Naive thymus-derived CD4-positive, alpha-beta T cell (primary cell): ENCODE results near the gene TBX20. TPM values are rescaled to one million over a fixed set of nuclear protein-coding genes. Genes with fewer than 3 reads are reported as not detected.

Experiments
- ATAC-seq: fragments of 150-1000 bp; cut with Tn5 transposase; 2 replicates; pipeline ENCODE4 v1.10.0; 2021; ENCODE audit warnings: mild to moderate bottlenecking, moderate library complexity
- CTCF ChIA-PET: fragments of 350-600 bp; sonication (Branson Sonifier 250); formaldehyde crosslinking; loops from one replicate; lab custom pipeline; 2021; ENCODE audit warnings: antibody characterized with exemption; lab: Charles Lee
- POLR2A ChIA-PET: fragments of 350-600 bp; sonication (Branson Sonifier 250); formaldehyde crosslinking; loops from one replicate; lab custom pipeline; 2021; ENCODE audit warnings: antibody characterized with exemption, inconsistent platforms; lab: Charles Lee
- DNase-seq, 9 donors: peaks; one replicate each; pipeline versions ENCODE4 v3.0.0 to v3.0.0-alpha.2; 2020 to 2022; ENCODE audit warnings: mixed read lengths in 1 of 9
- H3K27ac ChIP-seq: one replicate; pipeline ENCODE4 v1.7.0; 2013; ENCODE audit warnings: mild to moderate bottlenecking, low read depth, low read length, moderate library complexity
- H3K27me3 ChIP-seq, 2 donors: one replicate each; pipeline ENCODE4 v1.7.0; 2013; ENCODE audit warnings: low read length in 2 of 2, mild to moderate bottlenecking in 2 of 2, moderate library complexity in 2 of 2; ENCODE audit not compliant: control insufficient read depth in 2 of 2, insufficient read depth in 2 of 2
- H3K36me3 ChIP-seq, 3 experiments: 1 replicate in 2 of 3; 2 replicates in 1 of 3; pipeline ENCODE4 v1.7.0; 2013; ENCODE audit warnings: low read length in 3 of 3, mild to moderate bottlenecking in 3 of 3, moderate library complexity in 1 of 3; ENCODE audit not compliant: insufficient read depth in 3 of 3, control insufficient read depth in 2 of 3
- H3K4me1 ChIP-seq, 2 donors: one replicate each; pipeline ENCODE4 v1.7.0; 2013; ENCODE audit warnings: low read length in 2 of 2, mild to moderate bottlenecking in 2 of 2, moderate library complexity in 1 of 2; ENCODE audit not compliant: control insufficient read depth in 2 of 2, insufficient read depth in 2 of 2
- H3K4me3 ChIP-seq: 2 replicates; pipeline ENCODE4 v1.7.0; 2013; ENCODE audit warnings: mild to moderate bottlenecking, low read length
- H3K9me3 ChIP-seq, 3 experiments: 1 replicate in 2 of 3; 2 replicates in 1 of 3; pipeline ENCODE4 v1.7.0; 2013; ENCODE audit warnings: low read length in 3 of 3; ENCODE audit not compliant: control insufficient read depth in 2 of 3
- H3K27ac Mint-ChIP-seq, 9 donors: one replicate each; pipeline ENCODE4 v1.8.0; 2020 to 2022; ENCODE audit warnings: mixed read lengths in 9 of 9, mild to moderate bottlenecking in 8 of 9, moderate library complexity in 5 of 9, inconsistent platforms in 2 of 9
- H3K27me3 Mint-ChIP-seq, 5 donors: one replicate each; pipeline ENCODE4 v1.8.0; 2021 to 2022; ENCODE audit warnings: mixed read lengths in 5 of 5, mild to moderate bottlenecking in 1 of 5
- H3K36me3 Mint-ChIP-seq, 5 donors: one replicate each; pipeline ENCODE4 v1.8.0; 2020 to 2022; ENCODE audit warnings: mixed read lengths in 5 of 5, mild to moderate bottlenecking in 3 of 5, inconsistent platforms in 1 of 5
- H3K4me1 Mint-ChIP-seq, 7 donors: one replicate each; pipeline ENCODE4 v1.8.0; 2020 to 2022; ENCODE audit warnings: mixed read lengths in 7 of 7, mild to moderate bottlenecking in 3 of 7, inconsistent platforms in 1 of 7
- H3K4me3 Mint-ChIP-seq, 10 donors: one replicate each; pipeline ENCODE4 v1.8.0; 2020 to 2022; ENCODE audit warnings: mild to moderate bottlenecking in 10 of 10, mixed read lengths in 10 of 10, moderate library complexity in 6 of 10, inconsistent platforms in 2 of 10
- H3K9me3 Mint-ChIP-seq, 11 donors: one replicate each; pipeline ENCODE4 v1.8.0; 2020 to 2022; ENCODE audit warnings: mixed read lengths in 11 of 11, mild to moderate bottlenecking in 4 of 11, inconsistent platforms in 1 of 11, moderate library complexity in 1 of 11
- intact Hi-C, 2 donors: fragments of 100-400 bp; cut with micrococcal nuclease; formaldehyde crosslinking; loops; one replicate each; pipeline ENCODE4 v1.15.1; 2023
- polyA plus RNA-seq, 2 donors: library from polyadenylated mRNA; unstranded; fragments of 300-500 nt; fragmentation: Illumina TruSeq; gene quantifications; one replicate each; pipeline ENCODE4 v1.2.3, GENCODE V29; 2021
- total RNA-seq, 6 experiments: library from RNA in 5 of 6; stranded (reverse) in 5 of 6; gene quantifications; 1 replicate in 5 of 6; 2 replicates in 1 of 6; pipeline ENCODE4 v1.2.3 and lab custom pipeline; 2021 to 2026

Gene TBX20
- total and polyA plus RNA-seq, 7 experiments from 2014 or later = not detected

DNA sequence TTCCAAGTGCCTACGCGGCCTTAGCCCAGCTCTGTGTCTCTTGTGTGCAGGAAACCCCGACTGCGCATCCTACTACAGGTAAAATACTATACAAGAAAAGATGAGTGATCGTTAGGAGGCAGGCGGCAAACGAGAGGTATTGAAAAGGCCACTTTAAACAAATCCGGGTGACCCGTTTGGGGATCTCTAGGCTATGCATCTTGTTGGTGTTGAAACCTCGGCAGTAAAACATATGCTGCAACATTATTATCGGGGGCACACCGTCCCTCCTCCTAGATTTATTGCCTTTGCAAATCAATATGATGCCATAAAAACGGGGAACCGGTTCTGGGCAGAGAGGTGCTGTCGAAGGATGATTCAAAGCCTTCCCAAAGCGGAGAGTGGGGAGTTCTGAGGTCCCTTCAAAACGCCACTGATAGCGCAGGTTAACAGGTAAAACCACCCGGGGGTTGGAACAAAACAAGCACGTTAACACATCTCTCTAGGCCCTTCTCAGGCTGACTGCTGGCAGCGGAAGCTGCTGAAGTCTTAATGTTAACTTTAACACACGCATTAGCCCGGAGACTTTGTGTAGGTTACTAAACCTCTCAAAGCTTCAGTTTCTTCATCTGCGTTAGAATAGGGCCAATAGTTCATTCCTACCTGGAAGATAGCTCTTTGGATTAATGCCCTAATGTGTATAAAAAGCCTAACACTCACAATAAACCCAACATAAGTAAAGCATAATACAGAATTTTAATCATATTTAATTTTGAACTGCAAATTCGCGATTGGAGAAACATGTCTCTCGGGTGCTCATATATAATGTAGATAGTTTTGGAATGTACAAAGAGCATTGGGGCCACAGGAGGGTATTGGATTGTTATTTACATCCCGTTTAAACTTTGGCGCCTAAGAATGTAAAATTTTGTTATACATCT, 2.6 kb upstream of the TBX20 start:
- peaks cover 77 to 90% (median 80%) of the 10 kb centered on the region in 5 donors for H3K27me3 Mint-ChIP-seq
- H3K4me1 Mint-ChIP-seq = peaks cover 0 to 22% (median 15%) of the 10 kb centered on the region in 7 donors
- peaks cover 13 to 42% of the 10 kb centered on the region in 2 donors for H3K27me3 ChIP-seq
- no peaks in the 10 kb centered on the region for H3K36me3 ChIP-seq
- no peak for ATAC-seq
- intact Hi-C loops = no loop called here
- peak overlapping the region in 2 of 10 donors; percentile 15 to 34 for H3K4me3 Mint-ChIP-seq
- H3K4me3 ChIP-seq = no peak overlapping the region
- H3K4me1 ChIP-seq = no peaks in the 10 kb centered on the region
- POLR2A ChIA-PET = no interaction called here
- no peak for DNase-seq
- CTCF ChIA-PET = no interaction called here
- peaks cover 0 to 1% (median 0%) of the 10 kb centered on the region in 5 donors for H3K36me3 Mint-ChIP-seq
- no peak overlapping the region for H3K27ac ChIP-seq
- peaks cover 0 to 64% (median 8%) of the 10 kb centered on the region in 11 donors for H3K9me3 Mint-ChIP-seq
- H3K9me3 ChIP-seq = peaks cover 0 to 5% (median 0%) of the 10 kb centered on the region in 3 experiments
- peak overlapping the region in 1 of 9 donors; percentile 46 for H3K27ac Mint-ChIP-seq

- Histone ChIP-seq H3K27ac (no peak overlapping the region), H3K9me3 (peaks cover 0 to 5% (median 0%) of the 10 kb centered on the region in 3 experiments), H3K4me1 (no peaks in the 10 kb centered on the region), H3K4me3 (no peak overlapping the region), H3K27me3 (peaks cover 13 to 41% of the 10 kb centered on the region in 2 donors), H3K36me3 (no peaks in the 10 kb centered on the region)
- H3K36me3 Mint-ChIP-seq = peaks cover 0 to 1% (median 0%) of the 10 kb centered on the region in 5 donors
- peaks cover 0 to 71% (median 8%) of the 10 kb centered on the region in 11 donors for H3K9me3 Mint-ChIP-seq
- intact Hi-C loops = no loop called here
- no peak for ATAC-seq
- H3K4me3 Mint-ChIP-seq = peak overlapping the region in 2 of 10 donors; percentile 21 to 33
- peaks cover 79 to 90% (median 83%) of the 10 kb centered on the region in 5 donors for H3K27me3 Mint-ChIP-seq
- peak overlapping the region in 1 of 9 donors; percentile 62 for H3K27ac Mint-ChIP-seq
- ChIA-PET CTCF (no interaction called here), POLR2A (no interaction called here)
- no peak for DNase-seq
- H3K4me1 Mint-ChIP-seq = peaks cover 0 to 22% (median 15%) of the 10 kb centered on the region in 7 donors
Observed at GRCh38 chr7:35255443-35256255, 1.7 kb upstream of the TBX20 start.

GRCh38 chr7:35254496-35255442, 869 bp upstream of the TBX20 start:
- Histone ChIP-seq H3K27me3 (peaks cover 13 to 37% of the 10 kb centered on the region in 2 donors), H3K9me3 (peaks cover 0 to 5% (median 0%) of the 10 kb centered on the region in 3 experiments), H3K4me1 (no peaks in the 10 kb centered on the region), H3K36me3 (no peaks in the 10 kb centered on the region), H3K4me3 (no peak overlapping the region), H3K27ac (no peak overlapping the region)
- peaks cover 0 to 22% (median 15%) of the 10 kb centered on the region in 7 donors for H3K4me1 Mint-ChIP-seq
- intact Hi-C loops = loop anchor here in 1 of 2 donors (5.0 kb wide), 2 partner anchors 67 to 217 kb away; partner anchors contain the start of gene DPY19L1
- peaks cover 0 to 71% (median 8%) of the 10 kb centered on the region in 11 donors for H3K9me3 Mint-ChIP-seq
- no peak for ATAC-seq
- CTCF ChIA-PET = no interaction called here
- H3K27ac Mint-ChIP-seq = peak overlapping the region in 1 of 9 donors; percentile 62
- peaks cover 79 to 90% (median 83%) of the 10 kb centered on the region in 5 donors for H3K27me3 Mint-ChIP-seq
- POLR2A ChIA-PET = no interaction called here
- H3K36me3 Mint-ChIP-seq = peaks cover 0 to 1% (median 0%) of the 10 kb centered on the region in 5 donors
- DNase-seq = no peak
- peak overlapping the region in 7 of 10 donors; percentile 21 to 52 (median 43) for H3K4me3 Mint-ChIP-seq

GRCh38 chr7:35253460-35253709, 515 bp downstream of the TBX20 start:
- Histone ChIP-seq H3K36me3 (no peaks in the 10 kb centered on the region), H3K4me3 (no peak overlapping the region), H3K9me3 (peaks cover 0 to 5% (median 0%) of the 10 kb centered on the region in 3 experiments), H3K27ac (no peak overlapping the region), H3K27me3 (peaks cover 13 to 32% of the 10 kb centered on the region in 2 donors), H3K4me1 (no peaks in the 10 kb centered on the region)
- intact Hi-C loops = loop anchor here in 1 of 2 donors (5.0 kb wide), 2 partner anchors 66 to 216 kb away; partner anchors contain the start of gene DPY19L1
- ChIA-PET POLR2A (no interaction called here), CTCF (no interaction called here)
- H3K27ac Mint-ChIP-seq = peak overlapping the region in 1 of 9 donors; percentile 66
- peaks cover 80 to 90% (median 83%) of the 10 kb centered on the region in 5 donors for H3K27me3 Mint-ChIP-seq
- H3K9me3 Mint-ChIP-seq = peaks cover 0 to 63% (median 8%) of the 10 kb centered on the region in 11 donors
- ATAC-seq (no peak), DNase-seq (no peak)
- peaks cover 0 to 22% (median 15%) of the 10 kb centered on the region in 7 donors for H3K4me1 Mint-ChIP-seq
- H3K36me3 Mint-ChIP-seq = no peaks in the 10 kb centered on the region
- peak overlapping the region in 9 of 10 donors; percentile 39 to 74 (median 51) for H3K4me3 Mint-ChIP-seq

GRCh38 chr7:35252612-35253459, 1.1 kb downstream of the TBX20 start:
- Histone ChIP-seq H3K9me3 (peaks cover 0 to 5% (median 0%) of the 10 kb centered on the region in 3 experiments), H3K4me1 (no peaks in the 10 kb centered on the region), H3K36me3 (no peaks in the 10 kb centered on the region), H3K4me3 (no peak overlapping the region), H3K27me3 (peaks cover 13 to 27% of the 10 kb centered on the region in 2 donors), H3K27ac (no peak overlapping the region)
- ATAC-seq (no peak), DNase-seq (no peak)
- Mint-ChIP-seq H3K27me3 (peaks cover 80 to 92% (median 84%) of the 10 kb centered on the region in 5 donors), H3K9me3 (peaks cover 0 to 62% (median 8%) of the 10 kb centered on the region in 11 donors), H3K27ac (peak overlapping the region in 1 of 9 donors; percentile 66), H3K4me3 (peak overlapping the region in 9 of 10 donors; percentile 45 to 74 (median 51)), H3K4me1 (peaks cover 0 to 22% (median 15%) of the 10 kb centered on the region in 7 donors), H3K36me3 (no peaks in the 10 kb centered on the region)
- POLR2A ChIA-PET = no interaction called here
- intact Hi-C loops = loop anchor here in 1 of 2 donors (5.0 kb wide), 2 partner anchors 66 to 216 kb away; partner anchors contain the start of gene DPY19L1
- CTCF ChIA-PET = no interaction called here
